GM12878 (cell line): ENCODE results near the gene FBXW7. TPM values are rescaled to one million over a fixed set of nuclear protein-coding genes. Genes with fewer than 3 reads are reported as not detected.

Experiments used
- ATAC-seq: fragments of 200-7000 bp; cut with Tn5 transposase; 3 replicates; pipeline ENCODE4 v1.9.1; 2020; ENCODE audit warnings: mild to moderate bottlenecking, moderate library complexity
- BruUV-seq: library from RNA; stranded (reverse); fragments of 400-500 nt; replicated peaks from 2 replicates; lab custom pipeline; 2021; lab: Mats Ljungman, UMichigan
- CTCF ChIA-PET: fragments of 300-600 bp; sonication (Branson Sonifier 250); formaldehyde crosslinking; extraction: SDS; loops from one replicate; lab custom pipeline; 2021; ENCODE audit warnings: inconsistent platforms; lab: Yijun Ruan, JAX
- POLR2A ChIA-PET: fragments of 350-600 bp; formaldehyde crosslinking; extraction: SDS; loops from one replicate; lab custom pipeline; 2021; ENCODE audit warnings: inconsistent platforms; lab: Charles Lee
- RAD21 ChIA-PET: fragments of 300-600 bp; sonication (Branson Sonifier 250); formaldehyde crosslinking; loops from one replicate; lab custom pipeline; 2023; ENCODE audit warnings: antibody characterized with exemption; ENCODE audit not compliant: unreplicated experiment; lab: Charles Lee
- SMC1A ChIA-PET: fragments of 300-600 bp; sonication (Branson Sonifier 250); formaldehyde crosslinking; loops from one replicate; lab custom pipeline; 2023; ENCODE audit not compliant: unreplicated experiment, uncharacterized antibody; lab: Charles Lee
- DNase-seq: peaks from one replicate; pipeline ENCODE4 v3.0.0-alpha.2; 2011; ENCODE audit warnings: low read depth, low spot score
- FAIRE-seq: peaks from 3 replicates; lab custom pipeline; 2011; peaks lifted over from hg19 to GRCh38; lab: Jason Lieb, UNC
- H2AFZ ChIP-seq: 2 replicates; pipeline ENCODE4 v1.6.0; 2011; ENCODE audit warnings: low read depth, low read length, control low read depth; ENCODE audit not compliant: control insufficient read depth
- H3K27ac ChIP-seq: 2 replicates; pipeline ENCODE4 v1.5.1; 2011; ENCODE audit warnings: control low read depth; ENCODE audit not compliant: control insufficient read depth, insufficient read depth
- H3K27me3 ChIP-seq, 2 experiments: replicated peaks in 1 of 2; 2 replicates each; pipeline versions ENCODE4 v1.6.0 to v1.6.1; 2011; ENCODE audit warnings: low read length in 1 of 2; ENCODE audit not compliant: control insufficient read depth in 2 of 2, insufficient read depth in 2 of 2
- H3K36me3 ChIP-seq, 2 experiments: 2 replicates each; pipeline ENCODE4 v1.5.1; 2011; ENCODE audit warnings: low read length in 1 of 2; ENCODE audit not compliant: control insufficient read depth in 2 of 2, insufficient read depth in 2 of 2
- H3K4me1 ChIP-seq: 2 replicates; pipeline ENCODE4 v1.6.1; 2011; ENCODE audit warnings: mild to moderate bottlenecking, low read length, moderate library complexity, mixed read lengths; ENCODE audit not compliant: control insufficient read depth, insufficient read depth
- H3K4me2 ChIP-seq: 2 replicates; pipeline ENCODE4 v1.6.0; 2011; ENCODE audit warnings: control low read depth; ENCODE audit not compliant: control insufficient read depth, insufficient read depth
- H3K4me3 ChIP-seq: fragments of 200-600 bp; sonication (generic); 2 replicates; pipeline ENCODE4 v1.5.1; 2016
- H3K79me2 ChIP-seq: 2 replicates; pipeline ENCODE4 v1.6.0; 2011; ENCODE audit warnings: low read length; ENCODE audit not compliant: control insufficient read depth, insufficient read depth
- H3K9ac ChIP-seq: 2 replicates; pipeline ENCODE4 v1.8.0; 2011; ENCODE audit warnings: low read length, control low read depth, mixed read lengths; ENCODE audit not compliant: control insufficient read depth, insufficient read depth
- H3K9me3 ChIP-seq: replicated peaks from 3 replicates; pipeline ENCODE4 v1.5.1; 2011; ENCODE audit warnings: mild to moderate bottlenecking, low read length; ENCODE audit not compliant: control insufficient read depth, insufficient read depth
- H4K20me1 ChIP-seq: 2 replicates; pipeline ENCODE4 v1.6.0; 2011; ENCODE audit not compliant: control insufficient read depth, insufficient read depth
- CBX5 ChIP-seq: sonication (generic); IDR thresholded peaks from 2 replicates; pipeline ENCODE4 v1.6.1; 2016; ENCODE audit warnings: low read depth, moderate library complexity, mild to moderate bottlenecking, inconsistent platforms
- CHD2 ChIP-seq: IDR thresholded peaks from 2 replicates; pipeline ENCODE4 v1.6.1; 2011; ENCODE audit warnings: low read depth, low read length, improper control_type of control experiment, borderline replicate concordance
- E2F8 ChIP-seq: fragments of 450-650 bp; IDR thresholded peaks from 2 replicates; pipeline ENCODE4 v1.6.1; 2018; ENCODE audit warnings: mild to moderate bottlenecking, low read depth, moderate library complexity; ENCODE audit not compliant: partially characterized antibody
- EP300 ChIP-seq, 2 experiments: fragments of 150-350 bp in 1 of 2; IDR thresholded peaks; 2 replicates each; pipeline ENCODE4 v1.6.1; 2011 to 2012; ENCODE audit warnings: low read depth in 2 of 2, low read length in 2 of 2, borderline replicate concordance in 1 of 2, improper control_type of control experiment in 1 of 2, inconsistent platforms in 1 of 2; ENCODE audit not compliant: control insufficient read depth in 1 of 2
- FOXK2 ChIP-seq: fragments of 450-650 bp; IDR thresholded peaks from 2 replicates; pipeline ENCODE4 v1.6.1; 2017; ENCODE audit warnings: mild to moderate bottlenecking, moderate library complexity
- IKZF1 ChIP-seq: fragments of 450-650 bp; conservative IDR thresholded peaks from 2 replicates; pipeline ENCODE4 v1.6.1; 2017; ENCODE audit warnings: antibody characterized with exemption, mild to moderate bottlenecking
- IKZF2 ChIP-seq, 2 experiments: fragments of 450-650 bp; IDR thresholded peaks; 2 replicates each; pipeline ENCODE4 v1.6.1; 2017; ENCODE audit warnings: mild to moderate bottlenecking in 2 of 2, moderate library complexity in 2 of 2
- MTA3 ChIP-seq: IDR thresholded peaks from 2 replicates; pipeline ENCODE4 v1.6.1; 2012; ENCODE audit warnings: low read length, inconsistent platforms, borderline replicate concordance
- PML ChIP-seq: IDR thresholded peaks from 2 replicates; pipeline ENCODE4 v1.6.1; 2012; ENCODE audit warnings: low read length, inconsistent platforms
- SIX5 ChIP-seq: IDR thresholded peaks from 2 replicates; pipeline ENCODE4 v1.6.1; 2011; ENCODE audit warnings: mild to moderate bottlenecking, low read depth, low read length, moderate library complexity; ENCODE audit not compliant: severe bottlenecking
- SKIL ChIP-seq: fragments of 450-650 bp; IDR thresholded peaks from 2 replicates; pipeline ENCODE4 v1.6.1; 2017; ENCODE audit warnings: mild to moderate bottlenecking, low read depth, inconsistent platforms; ENCODE audit not compliant: poor library complexity, severe bottlenecking
- ZNF687 ChIP-seq: fragments of 450-650 bp; IDR thresholded peaks from 2 replicates; pipeline ENCODE4 v1.6.1; 2017; ENCODE audit warnings: mild to moderate bottlenecking, moderate library complexity
- in situ Hi-C: fragments of 300-500 bp; cut with MboI; formaldehyde crosslinking; loops from 9 replicates; pipeline ENCODE4 v1.14.3; 2018; ENCODE audit warnings: mixed read lengths
- intact Hi-C: fragments of 100-400 bp; cut with micrococcal nuclease; formaldehyde crosslinking; loops from one replicate; pipeline ENCODE4 v1.14.2; 2022; ENCODE audit not compliant: unreplicated experiment
- polyA plus RNA-seq, 11 experiments: library from polyadenylated mRNA; depleted of rRNA in 4 of 11; unstranded in 6 of 11; stranded (reverse) in 5 of 11; fragments of >200 nt; fragmentation: Nextera tagmentation in 4 of 11; fragmentation: Illumina TruSeq in 1 of 11; extraction: Ambion mirVana in 4 of 11; extraction: Trizol in 1 of 11; gene quantifications; 1 replicate in 1 of 11; 2 replicates in 10 of 11; pipeline versions ENCODE4 v1.2.1 to v1.2.3, GENCODE V29; 2011 to 2016; ENCODE audit warnings: inconsistent platforms in 2 of 11, missing spikeins in 2 of 11, low read depth in 1 of 11
- total RNA-seq, 4 experiments: library from RNA; depleted of rRNA in 3 of 4; stranded (reverse); fragments of >200 nt in 3 of 4; fragmentation: Illumina TruSeq in 1 of 4; extraction: Trizol in 1 of 4; gene quantifications; 2 replicates each; pipeline versions ENCODE4 v1.2.1 to v1.2.3, GENCODE V29; 2013 to 2021
- TF ChIP-seq, protein P1 (sequence below): IDR thresholded peaks from 2 replicates; pipeline ENCODE4 v1.6.1; 2011; ENCODE audit warnings: low read depth, mild to moderate bottlenecking, low read length, moderate library complexity, borderline replicate concordance; ENCODE audit errors: extremely low read depth
- TF ChIP-seq, protein P2 (sequence below): fragments of 450-650 bp; IDR thresholded peaks from 2 replicates; pipeline ENCODE4 v1.6.1; 2016; ENCODE audit warnings: mild to moderate bottlenecking

Gene FBXW7
- total and polyA plus RNA-seq, 10 of the 15 experiments (the other 5 are each of a cell fraction or from before 2014, with no cell fraction given): 35.8 to 118 (median 47.2) TPM

GRCh38 chr4:152296386-152296785 is 239.5 kb downstream of the FBXW7 start:
- ATAC-seq: no peak
- TF ChIP-seq MTA3: no peak
- TF ChIP-seq CBX5: no peak
- TF ChIP-seq PML: no peak
- no peak for TF ChIP-seq ZNF687
- no peak for TF ChIP-seq IKZF1
- TF ChIP-seq, protein P1, sequence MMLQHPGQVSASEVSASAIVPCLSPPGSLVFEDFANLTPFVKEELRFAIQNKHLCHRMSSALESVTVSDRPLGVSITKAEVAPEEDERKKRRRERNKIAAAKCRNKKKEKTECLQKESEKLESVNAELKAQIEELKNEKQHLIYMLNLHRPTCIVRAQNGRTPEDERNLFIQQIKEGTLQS: no peak
- TF ChIP-seq CHD2: no peak
- TF ChIP-seq, protein P2, sequence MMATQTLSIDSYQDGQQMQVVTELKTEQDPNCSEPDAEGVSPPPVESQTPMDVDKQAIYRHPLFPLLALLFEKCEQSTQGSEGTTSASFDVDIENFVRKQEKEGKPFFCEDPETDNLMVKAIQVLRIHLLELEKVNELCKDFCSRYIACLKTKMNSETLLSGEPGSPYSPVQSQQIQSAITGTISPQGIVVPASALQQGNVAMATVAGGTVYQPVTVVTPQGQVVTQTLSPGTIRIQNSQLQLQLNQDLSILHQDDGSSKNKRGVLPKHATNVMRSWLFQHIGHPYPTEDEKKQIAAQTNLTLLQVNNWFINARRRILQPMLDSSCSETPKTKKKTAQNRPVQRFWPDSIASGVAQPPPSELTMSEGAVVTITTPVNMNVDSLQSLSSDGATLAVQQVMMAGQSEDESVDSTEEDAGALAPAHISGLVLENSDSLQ: no peak
- no peak for TF ChIP-seq FOXK2
- no peak for TF ChIP-seq E2F8
- TF ChIP-seq SIX5: no peak
- no peak for TF ChIP-seq IKZF2 (IDR thresholded peaks at IDR 0.05)
- TF ChIP-seq EP300 (IDR thresholded peaks at IDR 0.05; ENCODE audit: borderline replicate concordance in 1 of 2, control insufficient read depth in 1 of 2, low read depth in 2 of 2, low read length in 2 of 2): no peak
- no peak for TF ChIP-seq SKIL

More at GRCh38 chr4:152296386-152296785, 239.5 kb downstream of the FBXW7 start:
- Histone ChIP-seq H3K79me2 (no peaks in the 10 kb centered on the region), H2AFZ (no peak overlapping the region), H3K27ac (no peak overlapping the region), H3K36me3 (no peaks in the 10 kb centered on the region), H3K4me3 (no peak overlapping the region), H3K4me2 (no peak overlapping the region), H4K20me1 (no peaks in the 10 kb centered on the region), H3K9ac (no peak overlapping the region), H3K9me3 (no peaks in the 10 kb centered on the region), H3K4me1 (no peaks in the 10 kb centered on the region), H3K27me3 (no peaks in the 10 kb centered on the region)
- ChIA-PET SMC1A (interaction anchor here (1.0 to 1.5 kb wide), 4 partner anchors 8 to 56 kb away, joined by 3 to 5 read pairs (median 4); no protein-coding TSS in a partner anchor), POLR2A (interaction anchor here (1.2 kb wide), 1 partner anchor 12 kb away, joined by 3 read pairs; no protein-coding TSS in a partner anchor), RAD21 (no interaction called here), CTCF (no interaction called here)
- DNase-seq: no peak
- in situ Hi-C loops: no loop called here
- intact Hi-C loops: no loop called here
- BruUV-seq: no TSS peak
- no peak for FAIRE-seq
